CD8-positive, alpha-beta memory T cell (primary cell): ENCODE data around the gene LIM2. TPM values are rescaled to one million over a fixed set of nuclear protein-coding genes. Genes with fewer than 3 reads are reported as not detected.

Experiments
- CTCF ChIA-PET: fragments of 350-600 bp; sonication (Branson Sonifier 250); formaldehyde crosslinking; loops from one replicate; lab custom pipeline; 2021; ENCODE audit warnings: antibody characterized with exemption; lab: Charles Lee
- POLR2A ChIA-PET: fragments of 350-600 bp; sonication (Branson Sonifier 250); formaldehyde crosslinking; loops from one replicate; lab custom pipeline; 2021; ENCODE audit warnings: antibody characterized with exemption; lab: Charles Lee
- DNase-seq, 5 donors: peaks; one replicate each; pipeline versions ENCODE4 v3.0.0 to v3.0.0-alpha.2; 2020 to 2022; ENCODE audit warnings: mixed read lengths in 1 of 5
- H3K27ac ChIP-seq: one replicate; pipeline ENCODE4 v1.7.0; 2013; ENCODE audit warnings: low read depth, mild to moderate bottlenecking, low read length, moderate library complexity
- H3K27me3 ChIP-seq: 2 replicates; pipeline ENCODE4 v1.7.0; 2013; ENCODE audit warnings: low read length, mild to moderate bottlenecking; ENCODE audit not compliant: insufficient read depth, poor library complexity, severe bottlenecking
- H3K36me3 ChIP-seq: 2 replicates; pipeline ENCODE4 v1.7.0; 2013; ENCODE audit warnings: mild to moderate bottlenecking, low read length, moderate library complexity; ENCODE audit not compliant: insufficient read depth
- H3K4me1 ChIP-seq: 2 replicates; pipeline ENCODE4 v1.7.0; 2013; ENCODE audit warnings: mild to moderate bottlenecking, low read length, moderate library complexity; ENCODE audit not compliant: insufficient read depth
- H3K4me3 ChIP-seq: 2 replicates; pipeline ENCODE4 v1.7.0; 2013; ENCODE audit warnings: mild to moderate bottlenecking, low read length
- H3K9me3 ChIP-seq: 2 replicates; pipeline ENCODE4 v1.7.0; 2013; ENCODE audit warnings: mild to moderate bottlenecking, low read length
- H3K27ac Mint-ChIP-seq, 8 donors: one replicate each; pipeline ENCODE4 v1.8.0; 2020 to 2021; ENCODE audit warnings: mixed read lengths in 8 of 8, mild to moderate bottlenecking in 6 of 8, inconsistent platforms in 3 of 8, moderate library complexity in 3 of 8
- H3K27me3 Mint-ChIP-seq, 2 donors: one replicate each; pipeline ENCODE4 v1.8.0; 2020 to 2021; ENCODE audit warnings: mixed read lengths in 2 of 2, mild to moderate bottlenecking in 1 of 2, moderate library complexity in 1 of 2
- H3K36me3 Mint-ChIP-seq, 3 donors: one replicate each; pipeline ENCODE4 v1.8.0; 2020 to 2021; ENCODE audit warnings: mixed read lengths in 3 of 3, inconsistent platforms in 1 of 3, mild to moderate bottlenecking in 1 of 3
- H3K4me1 Mint-ChIP-seq, 3 donors: one replicate each; pipeline ENCODE4 v1.8.0; 2020 to 2021; ENCODE audit warnings: mixed read lengths in 3 of 3, inconsistent platforms in 1 of 3, mild to moderate bottlenecking in 1 of 3
- H3K4me3 Mint-ChIP-seq, 7 donors: one replicate each; pipeline ENCODE4 v1.8.0; 2020 to 2021; ENCODE audit warnings: mixed read lengths in 7 of 7, mild to moderate bottlenecking in 6 of 7, moderate library complexity in 4 of 7, inconsistent platforms in 2 of 7
- H3K9me3 Mint-ChIP-seq, 5 donors: one replicate each; pipeline ENCODE4 v1.8.0; 2020 to 2022; ENCODE audit warnings: mixed read lengths in 5 of 5, mild to moderate bottlenecking in 3 of 5, moderate library complexity in 2 of 5, inconsistent platforms in 1 of 5
- polyA plus RNA-seq: library from polyadenylated mRNA; unstranded; fragments of 300-500 nt; fragmentation: Illumina TruSeq; gene quantifications from one replicate; pipeline ENCODE4 v1.2.3, GENCODE V29; 2021
- total RNA-seq, 2 experiments: library from RNA; stranded (reverse); gene quantifications; one replicate each; pipeline ENCODE4 v1.2.3, GENCODE V29; 2021

LIM2 gene
- total and polyA plus RNA-seq, 3 experiments from 2014 or later: 0.38 to 0.93 (median 0.66) TPM

DNA sequence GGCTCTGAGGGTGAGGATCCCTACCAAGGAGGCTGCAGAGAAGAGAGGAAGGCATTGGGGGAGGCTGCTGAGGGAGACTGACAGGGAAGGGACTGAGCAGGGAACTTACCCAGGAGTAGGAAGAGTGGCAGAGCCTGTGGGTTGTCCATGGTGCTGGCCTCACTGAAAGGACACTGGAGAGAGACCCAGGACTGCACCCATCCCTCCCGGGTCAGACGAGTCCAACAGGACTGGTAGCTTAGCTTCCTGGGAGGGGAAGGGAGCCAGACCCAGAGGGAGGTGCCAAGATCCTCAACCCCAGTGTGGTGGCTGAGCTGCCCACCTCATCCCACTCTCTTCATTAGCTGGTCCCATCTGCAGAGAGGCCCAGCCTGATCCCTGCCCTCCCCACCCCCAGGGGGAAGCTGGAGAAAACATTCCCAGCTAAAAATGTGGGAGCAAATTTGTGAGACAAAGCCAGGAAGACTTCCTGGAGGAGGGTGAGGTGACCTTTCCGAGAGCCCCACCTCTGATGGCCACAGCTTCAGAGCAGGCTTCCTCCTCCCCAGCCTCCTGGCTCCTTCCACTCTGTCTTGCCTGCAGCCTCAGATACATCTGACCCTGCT, 45.7 kb downstream of the LIM2 start, which contains the start of gene VSIG10L:
Gene VSIG10L (minus strand): TSS at position 164 of the 605 bp plus-strand sequence. CDS start 15 bp downstream, at position 149.
- H3K4me1 Mint-ChIP-seq: peaks cover 14 to 26% (median 25%) of the 10 kb centered on the region in 3 donors
- POLR2A ChIA-PET: no interaction called here

DNA sequence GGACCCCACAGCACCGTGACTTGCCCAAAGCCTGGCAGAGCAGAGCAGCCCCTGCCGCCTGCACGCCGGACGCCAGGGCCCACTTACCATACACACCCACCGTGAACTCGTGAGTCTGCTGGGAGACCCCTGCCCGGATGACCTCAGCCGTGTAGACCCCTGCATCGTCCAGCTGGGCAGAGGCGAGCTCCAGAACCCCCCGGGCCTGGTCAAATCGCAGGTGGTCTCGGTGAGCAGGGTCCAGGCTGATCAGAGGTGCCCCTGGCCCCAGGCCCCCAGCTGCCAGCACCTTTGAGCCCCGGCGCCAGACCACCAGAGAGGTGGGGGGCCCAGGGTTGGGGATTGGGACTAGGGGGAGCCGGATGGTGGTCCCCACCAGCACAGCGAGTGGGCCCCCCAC, 46.7 kb downstream of the LIM2 start:
- Mint-ChIP-seq H3K4me1 (peaks cover 14 to 26% (median 25%) of the 10 kb centered on the region in 3 donors), H3K9me3 (no peaks in the 10 kb centered on the region), H3K27ac (peak overlapping the region in 4 of 8 donors; percentile 13 to 80 (median 72)), H3K36me3 (peaks cover 0 to 10% (median 3%) of the 10 kb centered on the region in 3 donors), H3K27me3 (no peaks in the 10 kb centered on the region), H3K4me3 (peak overlapping the region; percentile 41 to 84 (median 71))
- Histone ChIP-seq H3K27ac (peak overlapping the region; percentile 43), H3K4me1 (peaks cover 15% of the 10 kb centered on the region), H3K4me3 (no peak overlapping the region), H3K27me3 (no peaks in the 10 kb centered on the region), H3K36me3 (peaks cover 10% of the 10 kb centered on the region), H3K9me3 (no peaks in the 10 kb centered on the region)
- peak in 1 of 5 donors; percentile 47 for DNase-seq
- ChIA-PET POLR2A (no interaction called here), CTCF (interaction anchor here (0.9 to 3.2 kb wide), 6 partner anchors 24 to 80 kb away, joined by 3 to 20 read pairs (median 6); no protein-coding TSS in a partner anchor)

More for the DNA sequence above, 45.7 kb downstream of the LIM2 start, which contains the start of gene VSIG10L:
- H3K9me3 Mint-ChIP-seq: no peaks in the 10 kb centered on the region
- peak in 1 of 5 donors; percentile 36 for DNase-seq
- Histone ChIP-seq H3K9me3 (no peaks in the 10 kb centered on the region), H3K36me3 (peaks cover 10% of the 10 kb centered on the region), H3K4me1 (peaks cover 15% of the 10 kb centered on the region), H3K27ac (peak within 1 kb of the TSS; percentile 43), H3K27me3 (no peaks in the 10 kb centered on the region), H3K4me3 (no peak within 1 kb of the TSS)
- H3K4me3 Mint-ChIP-seq: peak within 1 kb of the TSS; percentile 51 to 84 (median 71)
- H3K27me3 Mint-ChIP-seq: no peaks in the 10 kb centered on the region
- peaks cover 0 to 20% (median 3%) of the 10 kb centered on the region in 3 donors for H3K36me3 Mint-ChIP-seq
- CTCF ChIA-PET: interaction anchor here (0.9 to 3.2 kb wide), 6 partner anchors 23 to 79 kb away, joined by 3 to 20 read pairs (median 6); no protein-coding TSS in a partner anchor
- peak within 1 kb of the TSS; percentile 8 to 93 (median 84) for H3K27ac Mint-ChIP-seq

- H3K27me3 Mint-ChIP-seq: peaks cover 0 to 4% of the 10 kb centered on the region in 2 donors
- Histone ChIP-seq H3K27me3 (no peaks in the 10 kb centered on the region), H3K4me3 (peak overlapping the region; percentile 81), H3K27ac (peak overlapping the region; percentile 62), H3K4me1 (peaks cover 15% of the 10 kb centered on the region), H3K9me3 (no peaks in the 10 kb centered on the region), H3K36me3 (peaks cover 5% of the 10 kb centered on the region)
- CTCF ChIA-PET: interaction anchor here (0.8 to 3.2 kb wide), 12 partner anchors 15 to 82 kb away, joined by 3 to 20 read pairs (median 4); partner anchors contain the start of gene NKG7
- H3K9me3 Mint-ChIP-seq: no peaks in the 10 kb centered on the region
- peak overlapping the region in 6 of 8 donors; percentile 75 to 94 (median 80) for H3K27ac Mint-ChIP-seq
- peaks cover 14 to 26% (median 25%) of the 10 kb centered on the region in 3 donors for H3K4me1 Mint-ChIP-seq
- DNase-seq: peak; percentile 58 to 89 (median 84)
- peaks cover 0 to 6% (median 3%) of the 10 kb centered on the region in 3 donors for H3K36me3 Mint-ChIP-seq
- H3K4me3 Mint-ChIP-seq: peak overlapping the region; percentile 84 to 92 (median 88)
- POLR2A ChIA-PET: interaction anchor here (1.0 to 1.8 kb wide), 2 partner anchors 28 to 33 kb away, joined by 4 to 5 read pairs; partner anchors contain the start of gene NKG7
These were observed 47.8 kb downstream of the LIM2 start for GRCh38 chr19:51339687-51340656.

GRCh38 chr19:51339313-51339686, 48.5 kb downstream of the LIM2 start:
- Histone ChIP-seq H3K4me3 (peak overlapping the region; percentile 81), H3K36me3 (no peaks in the 10 kb centered on the region), H3K9me3 (no peaks in the 10 kb centered on the region), H3K4me1 (peaks cover 15% of the 10 kb centered on the region), H3K27me3 (no peaks in the 10 kb centered on the region), H3K27ac (peak overlapping the region; percentile 62)
- peaks cover 0 to 4% of the 10 kb centered on the region in 2 donors for H3K27me3 Mint-ChIP-seq
- DNase-seq: no peak
- H3K4me3 Mint-ChIP-seq: peak overlapping the region; percentile 84 to 92 (median 88)
- H3K9me3 Mint-ChIP-seq: no peaks in the 10 kb centered on the region
- POLR2A ChIA-PET: interaction anchor here (1.0 to 1.8 kb wide), 2 partner anchors 29 to 33 kb away, joined by 4 to 5 read pairs; partner anchors contain the start of gene NKG7
- peak overlapping the region in 7 of 8 donors; percentile 27 to 94 (median 79) for H3K27ac Mint-ChIP-seq
- H3K36me3 Mint-ChIP-seq: peaks cover 0 to 2% (median 0%) of the 10 kb centered on the region in 3 donors
- CTCF ChIA-PET: interaction anchor here (0.8 to 3.2 kb wide), 9 partner anchors 15 to 82 kb away, joined by 3 to 20 read pairs (median 4); partner anchors contain the start of gene NKG7
- peaks cover 14 to 26% (median 25%) of the 10 kb centered on the region in 3 donors for H3K4me1 Mint-ChIP-seq

GRCh38 chr19:51338563-51339312, 49.0 kb downstream of the LIM2 start:
- Histone ChIP-seq H3K4me3 (peak overlapping the region; percentile 81), H3K27me3 (no peaks in the 10 kb centered on the region), H3K36me3 (no peaks in the 10 kb centered on the region), H3K27ac (peak overlapping the region; percentile 62), H3K4me1 (peaks cover 15% of the 10 kb centered on the region), H3K9me3 (no peaks in the 10 kb centered on the region)
- Mint-ChIP-seq H3K4me3 (peak overlapping the region; percentile 84 to 92 (median 88)), H3K9me3 (no peaks in the 10 kb centered on the region), H3K27ac (peak overlapping the region in 7 of 8 donors; percentile 27 to 89 (median 78)), H3K4me1 (peaks cover 14 to 26% (median 25%) of the 10 kb centered on the region in 3 donors), H3K36me3 (no peaks in the 10 kb centered on the region), H3K27me3 (peaks cover 0 to 4% of the 10 kb centered on the region in 2 donors)
- DNase-seq: peak; percentile 77 to 87 (median 82)
- ChIA-PET CTCF (interaction anchor here (0.7 to 3.2 kb wide), 17 partner anchors 11 to 177 kb away, joined by 3 to 20 read pairs (median 3); partner anchors contain the start of gene NKG7), POLR2A (interaction anchor here (1.8 kb wide), 1 partner anchor 34 kb away, joined by 5 read pairs; the partner anchor contains the start of gene NKG7)

GRCh38 chr19:51337861-51338562, 49.8 kb downstream of the LIM2 start:
- POLR2A ChIA-PET: no interaction called here
- H3K4me1 Mint-ChIP-seq: peaks cover 14 to 24% (median 24%) of the 10 kb centered on the region in 3 donors
- Histone ChIP-seq H3K4me1 (peaks cover 15% of the 10 kb centered on the region), H3K36me3 (no peaks in the 10 kb centered on the region), H3K27ac (peak overlapping the region; percentile 51), H3K4me3 (no peak overlapping the region), H3K9me3 (no peaks in the 10 kb centered on the region), H3K27me3 (no peaks in the 10 kb centered on the region)
- CTCF ChIA-PET: interaction anchor here (0.6 to 1.0 kb wide), 11 partner anchors 10 to 319 kb away, joined by 3 to 7 read pairs (median 3); no protein-coding TSS in a partner anchor
- H3K27me3 Mint-ChIP-seq: peaks cover 0 to 4% of the 10 kb centered on the region in 2 donors
- peak overlapping the region in 3 of 8 donors; percentile 27 to 77 (median 47) for H3K27ac Mint-ChIP-seq
- no peaks in the 10 kb centered on the region for H3K9me3 Mint-ChIP-seq
- peak overlapping the region; percentile 84 to 92 (median 88) for H3K4me3 Mint-ChIP-seq
- H3K36me3 Mint-ChIP-seq: no peaks in the 10 kb centered on the region
- DNase-seq: peak in 1 of 5 donors; percentile 41
